Mesendoderm (in vitro differentiated cells): Measurements from ENCODE around the gene BRICD5.
A peak's percentile ranks its signal among the peaks of the same experiment; 100 is the strongest.

Experiments
- DNase-seq: peaks from one replicate; pipeline ENCODE4 v3.0.0; 2013
- H2AK5ac ChIP-seq: 2 replicates; pipeline ENCODE4 v1.6.1; 2013; ENCODE audit warnings: low read length, inconsistent platforms
- H2BK120ac ChIP-seq: 2 replicates; pipeline ENCODE4 v1.6.1; 2013; ENCODE audit warnings: low read depth, mild to moderate bottlenecking, low read length, moderate library complexity, mixed read lengths
- H2BK15ac ChIP-seq: replicated peaks from 2 replicates; pipeline ENCODE4 v1.6.1; 2013; ENCODE audit warnings: low read depth, mild to moderate bottlenecking, moderate library complexity
- H2BK5ac ChIP-seq: 2 replicates; pipeline ENCODE4 v1.6.1; 2013; ENCODE audit warnings: low read length, inconsistent platforms
- H3K18ac ChIP-seq: 2 replicates; pipeline ENCODE4 v1.6.1; 2013; ENCODE audit warnings: mild to moderate bottlenecking, low read length, mixed read lengths
- H3K23ac ChIP-seq: one replicate; pipeline ENCODE4 v1.6.1; 2013; ENCODE audit warnings: low read length
- H3K27ac ChIP-seq: 2 replicates; pipeline ENCODE4 v1.5.1; 2013; ENCODE audit warnings: low read depth, mild to moderate bottlenecking, inconsistent platforms, low read length, moderate library complexity
- H3K27me3 ChIP-seq: 2 replicates; pipeline ENCODE4 v1.6.1; 2013; ENCODE audit warnings: low read length, control low read depth, mild to moderate bottlenecking, inconsistent platforms; ENCODE audit not compliant: insufficient read depth, poor library complexity
- H3K36me3 ChIP-seq: 2 replicates; pipeline ENCODE4 v1.6.1; 2013; ENCODE audit warnings: low read length, inconsistent platforms; ENCODE audit not compliant: control insufficient read depth, insufficient read depth
- H3K4ac ChIP-seq: one replicate; pipeline ENCODE4 v1.6.1; 2013; ENCODE audit warnings: low read depth, mild to moderate bottlenecking, low read length, moderate library complexity
- H3K4me1 ChIP-seq: 2 replicates; pipeline ENCODE4 v1.6.1; 2013; ENCODE audit warnings: low read depth, low read length, inconsistent platforms; ENCODE audit not compliant: control insufficient read depth
- H3K4me2 ChIP-seq: 2 replicates; pipeline ENCODE4 v1.6.1; 2013; ENCODE audit warnings: low read length
- H3K4me3 ChIP-seq: 2 replicates; pipeline ENCODE4 v1.5.1; 2013; ENCODE audit warnings: mild to moderate bottlenecking, low read length
- H3K56ac ChIP-seq: one replicate; pipeline ENCODE4 v1.6.1; 2013; ENCODE audit warnings: low read length
- H3K79me1 ChIP-seq: 2 replicates; pipeline ENCODE4 v1.6.1; 2013; ENCODE audit warnings: low read length, inconsistent platforms
- H3K79me2 ChIP-seq: 2 replicates; pipeline ENCODE4 v1.6.1; 2013; ENCODE audit warnings: mild to moderate bottlenecking, low read length; ENCODE audit not compliant: control insufficient read depth, insufficient read depth
- H3K9ac ChIP-seq: 2 replicates; pipeline ENCODE4 v1.6.1; 2013; ENCODE audit warnings: low read length, inconsistent platforms
- H4K5ac ChIP-seq: one replicate; pipeline ENCODE4 v1.6.1; 2013; ENCODE audit warnings: low read length
- H4K8ac ChIP-seq: one replicate; pipeline ENCODE4 v1.6.1; 2013; ENCODE audit warnings: low read depth, mild to moderate bottlenecking, control low read depth, low read length, moderate library complexity
- WGBS: extraction: QIAGEN DNeasy Blood & Tissue Kit; methylation state at CpG from one replicate; pipeline ENCODE4 v1.1.7; 2013; ENCODE audit warnings: low lambda C conversion rate, missing lambda C conversion rate; ENCODE audit not compliant: insufficient coverage; ENCODE audit errors: extremely low coverage; 5-methylcytosine and 5-hydroxymethylcytosine counted together

The BRICD5 gene

GRCh38 chr16:2253293-2253692, 42.6 kb upstream of the BRICD5 start:
- DNase-seq: no peak
- Histone ChIP-seq H3K4me3 (no peak overlapping the region), H3K79me1 (peaks cover 12% of the 10 kb centered on the region), H2BK120ac (no peak overlapping the region), H3K4me1 (no peaks in the 10 kb centered on the region), H2BK15ac (no peak overlapping the region), H3K18ac (no peak overlapping the region), H4K8ac (no peak overlapping the region), H4K5ac (no peak overlapping the region), H3K27me3 (no peaks in the 10 kb centered on the region), H3K4me2 (no peak overlapping the region), H3K56ac (no peak overlapping the region), H3K36me3 (peaks cover 19% of the 10 kb centered on the region), H3K4ac (no peak overlapping the region), H2BK5ac (no peak overlapping the region), H3K9ac (no peak overlapping the region), H2AK5ac (no peak overlapping the region), H3K27ac (no peak overlapping the region), H3K79me2 (peaks cover 11% of the 10 kb centered on the region), H3K23ac (no peak overlapping the region)
- no CpG with 5 or more reads among the region's 11 CpGs for WGBS

- no peaks in the 10 kb centered on the region for H3K4me1 ChIP-seq
- H3K9ac ChIP-seq: no peak overlapping the region
- H2BK120ac ChIP-seq: no peak overlapping the region
- peaks cover 12% of the 10 kb centered on the region for H3K79me1 ChIP-seq
- no peak overlapping the region for H2BK5ac ChIP-seq
- H3K36me3 ChIP-seq: peaks cover 19% of the 10 kb centered on the region
- H3K4me2 ChIP-seq: no peak overlapping the region
- H2AK5ac ChIP-seq: no peak overlapping the region
- no CpG with 5 or more reads among the region's 7 CpGs for WGBS
- H3K18ac ChIP-seq: no peak overlapping the region
- H3K27ac ChIP-seq: no peak overlapping the region
- no peak overlapping the region for H2BK15ac ChIP-seq
- no peak overlapping the region for H3K4me3 ChIP-seq
- H3K56ac ChIP-seq: peak overlapping the region; percentile 22
- peak; percentile 15 for DNase-seq
- H4K8ac ChIP-seq: no peak overlapping the region
- no peaks in the 10 kb centered on the region for H3K27me3 ChIP-seq
- peaks cover 10% of the 10 kb centered on the region for H3K79me2 ChIP-seq
- H3K4ac ChIP-seq: no peak overlapping the region
- no peak overlapping the region for H3K23ac ChIP-seq
- H4K5ac ChIP-seq: no peak overlapping the region
Measured at GRCh38 chr16:2252806-2253148, 42.1 kb upstream of the BRICD5 start.

GRCh38 chr16:2251296-2252111, 40.8 kb upstream of the BRICD5 start, which contains the start of gene ECI1:
ECI1 (minus strand) TSS chr16:2251587; CDS start chr16:2251566, 21 bp downstream.
- H3K79me2 ChIP-seq: peaks cover 8% of the 10 kb centered on the region
- H4K8ac ChIP-seq: peak within 1 kb of the TSS; percentile 99
- peak within 1 kb of the TSS; percentile 97 for H3K18ac ChIP-seq
- peak within 1 kb of the TSS; percentile 24 for H3K23ac ChIP-seq
- peak within 1 kb of the TSS; percentile 65 for H3K9ac ChIP-seq
- no peak within 1 kb of the TSS for H2BK15ac ChIP-seq
- H3K4ac ChIP-seq: peak within 1 kb of the TSS; percentile 92
- peaks cover 11% of the 10 kb centered on the region for H3K36me3 ChIP-seq
- H3K4me3 ChIP-seq: peak within 1 kb of the TSS; percentile 16
- peaks cover 5% of the 10 kb centered on the region for H3K79me1 ChIP-seq
- peak within 1 kb of the TSS; percentile 82 for H3K56ac ChIP-seq
- no peak within 1 kb of the TSS for H2AK5ac ChIP-seq
- H3K27me3 ChIP-seq: no peaks in the 10 kb centered on the region
- H3K27ac ChIP-seq: peak within 1 kb of the TSS; percentile 94
- H2BK5ac ChIP-seq: no peak within 1 kb of the TSS
- no peaks in the 10 kb centered on the region for H3K4me1 ChIP-seq
- H3K4me2 ChIP-seq: peak within 1 kb of the TSS; percentile 46
- WGBS: no CpG with 5 or more reads among the region's 88 CpGs
- peak; percentile 95 for DNase-seq
- H2BK120ac ChIP-seq: no peak within 1 kb of the TSS
- H4K5ac ChIP-seq: no peak within 1 kb of the TSS

GRCh38 chr16:2250652-2251295, 40.1 kb upstream of the BRICD5 start:
- H3K4me1 ChIP-seq: no peaks in the 10 kb centered on the region
- peak overlapping the region; percentile 16 for H3K4me3 ChIP-seq
- H3K27ac ChIP-seq: peak overlapping the region; percentile 94
- no peak overlapping the region for H4K5ac ChIP-seq
- H2BK5ac ChIP-seq: no peak overlapping the region
- WGBS: no CpG with 5 or more reads among the region's 35 CpGs
- H4K8ac ChIP-seq: peak overlapping the region; percentile 99
- peaks cover 9% of the 10 kb centered on the region for H3K36me3 ChIP-seq
- peak overlapping the region; percentile 97 for H3K18ac ChIP-seq
- no peak overlapping the region for H2AK5ac ChIP-seq
- H3K4me2 ChIP-seq: peak overlapping the region; percentile 46
- peaks cover 4% of the 10 kb centered on the region for H3K79me1 ChIP-seq
- H3K23ac ChIP-seq: no peak overlapping the region
- H3K9ac ChIP-seq: peak overlapping the region; percentile 65
- H3K27me3 ChIP-seq: no peaks in the 10 kb centered on the region
- no peak overlapping the region for H2BK120ac ChIP-seq
- H3K4ac ChIP-seq: peak overlapping the region; percentile 92
- H3K56ac ChIP-seq: peak overlapping the region; percentile 78
- DNase-seq: peak; percentile 48
- peaks cover 8% of the 10 kb centered on the region for H3K79me2 ChIP-seq
- no peak overlapping the region for H2BK15ac ChIP-seq

GRCh38 chr16:2246301-2246885, 35.7 kb upstream of the BRICD5 start:
- Histone ChIP-seq H3K79me1 (peaks cover 6% of the 10 kb centered on the region), H2AK5ac (no peak overlapping the region), H2BK120ac (no peak overlapping the region), H3K4me1 (no peaks in the 10 kb centered on the region), H3K4me3 (no peak overlapping the region), H2BK5ac (no peak overlapping the region), H4K8ac (no peak overlapping the region), H3K79me2 (peaks cover 8% of the 10 kb centered on the region), H4K5ac (no peak overlapping the region), H3K27ac (no peak overlapping the region), H2BK15ac (no peak overlapping the region), H3K27me3 (no peaks in the 10 kb centered on the region), H3K9ac (no peak overlapping the region), H3K36me3 (peaks cover 6% of the 10 kb centered on the region), H3K18ac (no peak overlapping the region), H3K56ac (no peak overlapping the region), H3K23ac (no peak overlapping the region), H3K4ac (no peak overlapping the region), H3K4me2 (no peak overlapping the region)
- DNase-seq: no peak
- no CpG with 5 or more reads among the region's 18 CpGs for WGBS
